HEK293 (cell line): ENCODE measurements around the gene DCPS.

Experiments
- CTCF ChIA-PET: fragments of 350-600 bp; formaldehyde crosslinking; extraction: SDS; loops from one replicate; lab custom pipeline; 2021; ENCODE audit warnings: antibody characterized with exemption; lab: Yijun Ruan, JAX
- POLR2A ChIA-PET: fragments of 300-600 bp; formaldehyde crosslinking; extraction: SDS; loops from one replicate; lab custom pipeline; 2020; ENCODE audit warnings: antibody characterized with exemption, inconsistent platforms; lab: Yijun Ruan, JAX
- H3K27ac ChIP-seq: fragments of 200-500 bp; sonication (Bioruptor generic); 2 replicates; pipeline ENCODE4 v1.5.1; 2014; ENCODE audit warnings: low read depth, low read length, control low read depth, inconsistent platforms; ENCODE audit errors: extremely low read depth
- H3K36me3 ChIP-seq, 2 experiments: fragments of 200-500 bp in 1 of 2; sonication (Bioruptor generic) in 1 of 2; 1 replicate in 1 of 2; 2 replicates in 1 of 2; pipeline ENCODE4 v1.5.1; 2014 to 2017; ENCODE audit warnings: inconsistent platforms in 2 of 2, low read length in 2 of 2; ENCODE audit not compliant: control insufficient read depth in 2 of 2, insufficient read depth in 1 of 2
- H3K4me1 ChIP-seq: fragments of 200-500 bp; sonication (Bioruptor generic); 2 replicates; pipeline ENCODE4 v1.5.1; 2014; ENCODE audit warnings: mild to moderate bottlenecking, low read length, inconsistent platforms; ENCODE audit not compliant: control insufficient read depth, insufficient read depth
- H3K4me3 ChIP-seq: 2 replicates; pipeline ENCODE4 v1.5.1; 2011; ENCODE audit warnings: low read depth, mild to moderate bottlenecking, control low read depth, low read length, moderate library complexity
- H3K9me3 ChIP-seq: fragments of 200-500 bp; sonication (Bioruptor generic); 2 replicates; pipeline ENCODE4 v1.5.1; 2014; ENCODE audit warnings: low read depth, low read length, inconsistent platforms; ENCODE audit not compliant: control insufficient read depth, insufficient read depth
- FEZF1 ChIP-seq: fragments of 450-650 bp; formaldehyde crosslinking; IDR thresholded peaks from 2 replicates; pipeline ENCODE4 v1.5.1; 2016; ENCODE audit warnings: missing biosample characterization, missing genetic modification characterization
- GLI4 ChIP-seq: fragments of 450-650 bp; formaldehyde crosslinking; IDR thresholded peaks from 2 replicates; pipeline ENCODE4 v1.5.1; 2016; ENCODE audit warnings: missing biosample characterization, missing genetic modification characterization
- HOXA7 ChIP-seq: sonication (generic); formaldehyde crosslinking; IDR thresholded peaks from 2 replicates; pipeline ENCODE4 v1.8.1; 2022; ENCODE audit warnings: missing genetic modification reagents, borderline replicate concordance
- KLF10 ChIP-seq: fragments of 450-650 bp; IDR thresholded peaks from 2 replicates; pipeline ENCODE4 v1.5.1; 2018; ENCODE audit warnings: missing biosample characterization, mild to moderate bottlenecking, missing genetic modification characterization
- REPIN1 ChIP-seq: fragments of 450-650 bp; formaldehyde crosslinking; IDR thresholded peaks from 2 replicates; pipeline ENCODE4 v1.5.1; 2017; ENCODE audit warnings: missing biosample characterization, missing genetic modification characterization, low read depth
- SP7 ChIP-seq: fragments of 450-650 bp; formaldehyde crosslinking; IDR thresholded peaks from 2 replicates; pipeline ENCODE4 v1.5.1; 2016; ENCODE audit warnings: missing biosample characterization, missing genetic modification characterization
- WT1 ChIP-seq: fragments of 450-650 bp; formaldehyde crosslinking; IDR thresholded peaks from 2 replicates; pipeline ENCODE4 v1.5.1; 2016; ENCODE audit warnings: missing biosample characterization, missing genetic modification characterization
- YY1 ChIP-seq: fragments of 450-650 bp; formaldehyde crosslinking; IDR thresholded peaks from 2 replicates; pipeline ENCODE4 v1.5.1; 2018; ENCODE audit warnings: missing biosample characterization, missing genetic modification characterization
- YY2 ChIP-seq: fragments of 450-650 bp; formaldehyde crosslinking; IDR thresholded peaks from 2 replicates; pipeline ENCODE4 v1.5.1; 2016; ENCODE audit warnings: missing biosample characterization, missing genetic modification characterization
- ZBTB48 ChIP-seq: fragments of 450-650 bp; formaldehyde crosslinking; IDR thresholded peaks from 2 replicates; pipeline ENCODE4 v1.5.1; 2016; ENCODE audit warnings: missing biosample characterization, missing genetic modification characterization
- ZBTB7A ChIP-seq: fragments of 450-650 bp; formaldehyde crosslinking; IDR thresholded peaks from 2 replicates; pipeline ENCODE4 v1.5.1; 2016; ENCODE audit warnings: low read depth, missing biosample characterization, missing genetic modification characterization
- ZNF133 ChIP-seq: fragments of 450-650 bp; formaldehyde crosslinking; IDR thresholded peaks from 2 replicates; pipeline ENCODE4 v1.5.1; 2016; ENCODE audit warnings: missing biosample characterization, missing genetic modification characterization
- ZNF223 ChIP-seq: fragments of 450-650 bp; formaldehyde crosslinking; IDR thresholded peaks from 2 replicates; pipeline ENCODE4 v1.5.1; 2016; ENCODE audit warnings: missing biosample characterization, missing genetic modification characterization
- ZNF239 ChIP-seq: fragments of 450-650 bp; formaldehyde crosslinking; IDR thresholded peaks from 2 replicates; pipeline ENCODE4 v1.5.1; 2016; ENCODE audit warnings: missing biosample characterization, missing genetic modification characterization
- ZNF24 ChIP-seq: fragments of 450-650 bp; formaldehyde crosslinking; IDR thresholded peaks from 2 replicates; pipeline ENCODE4 v1.5.1; 2016; ENCODE audit warnings: missing biosample characterization, missing genetic modification characterization
- ZNF302 ChIP-seq: fragments of 450-650 bp; formaldehyde crosslinking; IDR thresholded peaks from 2 replicates; pipeline ENCODE4 v1.5.1; 2016; ENCODE audit warnings: missing biosample characterization, missing genetic modification characterization, low read depth
- ZNF341 ChIP-seq: fragments of 450-650 bp; formaldehyde crosslinking; IDR thresholded peaks from 2 replicates; pipeline ENCODE4; 2016; ENCODE audit warnings: low read depth, missing biosample characterization, missing genetic modification characterization
- ZNF394 ChIP-seq: fragments of 450-650 bp; formaldehyde crosslinking; IDR thresholded peaks from 2 replicates; pipeline ENCODE4 v1.5.1; 2016; ENCODE audit warnings: missing biosample characterization, missing genetic modification characterization, mild to moderate bottlenecking, moderate library complexity, borderline replicate concordance
- ZNF548 ChIP-seq: fragments of 450-650 bp; formaldehyde crosslinking; IDR thresholded peaks from 2 replicates; pipeline ENCODE4 v1.5.1; 2016; ENCODE audit warnings: missing biosample characterization, missing genetic modification characterization
- ZNF555 ChIP-seq: fragments of 450-650 bp; formaldehyde crosslinking; conservative IDR thresholded peaks from 2 replicates; pipeline ENCODE4 v1.5.1; 2017; ENCODE audit warnings: missing biosample characterization, mild to moderate bottlenecking, missing genetic modification characterization, inconsistent platforms
- ZNF664 ChIP-seq: fragments of 450-650 bp; formaldehyde crosslinking; IDR thresholded peaks from 2 replicates; pipeline ENCODE4 v1.5.1; 2016; ENCODE audit warnings: missing biosample characterization, missing genetic modification characterization
- ZNF701 ChIP-seq: fragments of 450-650 bp; formaldehyde crosslinking; IDR thresholded peaks from 2 replicates; pipeline ENCODE4 v1.5.1; 2016; ENCODE audit warnings: missing biosample characterization, missing genetic modification characterization
- ZNF747 ChIP-seq: fragments of 450-650 bp; formaldehyde crosslinking; IDR thresholded peaks from 2 replicates; pipeline ENCODE4 v1.5.1; 2016; ENCODE audit warnings: missing biosample characterization, missing genetic modification characterization
- ZNF843 ChIP-seq: fragments of 450-650 bp; formaldehyde crosslinking; IDR thresholded peaks from 2 replicates; pipeline ENCODE4 v1.5.1; 2016; ENCODE audit warnings: missing biosample characterization, missing genetic modification characterization
- ZSCAN23 ChIP-seq: fragments of 450-650 bp; formaldehyde crosslinking; IDR thresholded peaks from 2 replicates; pipeline ENCODE4 v1.5.1; 2016; ENCODE audit warnings: missing biosample characterization, missing genetic modification characterization
- ZXDB ChIP-seq: fragments of 450-650 bp; formaldehyde crosslinking; IDR thresholded peaks from 2 replicates; pipeline ENCODE4 v1.5.1; 2016; ENCODE audit warnings: missing biosample characterization, missing genetic modification characterization
- TF ChIP-seq, protein P1 (sequence below): fragments of 450-650 bp; formaldehyde crosslinking; IDR thresholded peaks from 2 replicates; pipeline ENCODE4 v1.5.1; 2016; ENCODE audit warnings: missing biosample characterization, missing genetic modification characterization
- TF ChIP-seq, protein P2 (sequence below): fragments of 450-650 bp; formaldehyde crosslinking; IDR thresholded peaks from 2 replicates; pipeline ENCODE4 v1.5.1; 2016; ENCODE audit warnings: missing biosample characterization, missing genetic modification characterization
- TF ChIP-seq, protein P3 (sequence below): fragments of 450-650 bp; formaldehyde crosslinking; IDR thresholded peaks from 2 replicates; pipeline ENCODE4 v1.5.1; 2016; ENCODE audit warnings: missing biosample characterization, missing genetic modification characterization
- TF ChIP-seq, protein P4 (sequence below): fragments of 450-650 bp; IDR thresholded peaks from 2 replicates; pipeline ENCODE4 v1.5.1; 2018; ENCODE audit warnings: missing biosample characterization, missing genetic modification characterization

Gene DCPS

DNA sequence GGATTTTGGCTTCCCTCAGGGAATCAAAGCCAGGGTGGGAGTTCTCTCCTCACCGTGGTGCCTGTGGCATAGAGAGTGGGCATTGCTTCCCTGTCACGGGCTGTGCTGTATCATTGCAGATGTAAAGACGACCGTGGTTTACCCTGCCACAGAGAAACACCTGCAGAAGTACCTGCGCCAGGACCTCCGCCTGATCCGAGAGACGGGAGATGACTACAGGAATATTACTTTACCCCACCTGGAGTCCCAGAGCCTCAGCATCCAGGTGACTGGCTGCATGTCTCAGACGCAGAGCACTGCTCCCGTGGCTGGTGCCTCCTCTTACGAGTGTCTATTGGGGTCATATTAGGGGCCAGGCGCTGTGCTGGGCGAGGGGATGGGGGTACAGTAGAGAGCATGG lies 27.4 kb downstream of the DCPS start:
- ChIA-PET POLR2A (no interaction called here), CTCF (no interaction called here)
- H3K27ac ChIP-seq: no peak overlapping the region
- TF ChIP-seq, protein P1, sequence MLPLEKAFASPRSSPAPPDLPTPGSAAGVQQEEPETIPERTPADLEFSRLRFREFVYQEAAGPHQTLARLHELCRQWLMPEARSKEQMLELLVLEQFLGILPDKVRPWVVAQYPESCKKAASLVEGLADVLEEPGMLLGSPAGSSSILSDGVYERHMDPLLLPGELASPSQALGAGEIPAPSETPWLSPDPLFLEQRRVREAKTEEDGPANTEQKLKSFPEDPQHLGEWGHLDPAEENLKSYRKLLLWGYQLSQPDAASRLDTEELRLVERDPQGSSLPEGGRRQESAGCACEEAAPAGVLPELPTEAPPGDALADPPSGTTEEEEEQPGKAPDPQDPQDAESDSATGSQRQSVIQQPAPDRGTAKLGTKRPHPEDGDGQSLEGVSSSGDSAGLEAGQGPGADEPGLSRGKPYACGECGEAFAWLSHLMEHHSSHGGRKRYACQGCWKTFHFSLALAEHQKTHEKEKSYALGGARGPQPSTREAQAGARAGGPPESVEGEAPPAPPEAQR (tag by site-specific recombination): no peak
- TF ChIP-seq WT1 (no peak), ZNF843 (no peak), ZNF223 (tag by site-specific recombination) (no peak), KLF10 (no peak)
- no peak overlapping the region for H3K4me3 ChIP-seq
- H3K4me1 ChIP-seq: no peaks in the 10 kb centered on the region
- no peaks in the 10 kb centered on the region for H3K9me3 ChIP-seq
- H3K36me3 ChIP-seq: no peaks in the 10 kb centered on the region

DNA sequence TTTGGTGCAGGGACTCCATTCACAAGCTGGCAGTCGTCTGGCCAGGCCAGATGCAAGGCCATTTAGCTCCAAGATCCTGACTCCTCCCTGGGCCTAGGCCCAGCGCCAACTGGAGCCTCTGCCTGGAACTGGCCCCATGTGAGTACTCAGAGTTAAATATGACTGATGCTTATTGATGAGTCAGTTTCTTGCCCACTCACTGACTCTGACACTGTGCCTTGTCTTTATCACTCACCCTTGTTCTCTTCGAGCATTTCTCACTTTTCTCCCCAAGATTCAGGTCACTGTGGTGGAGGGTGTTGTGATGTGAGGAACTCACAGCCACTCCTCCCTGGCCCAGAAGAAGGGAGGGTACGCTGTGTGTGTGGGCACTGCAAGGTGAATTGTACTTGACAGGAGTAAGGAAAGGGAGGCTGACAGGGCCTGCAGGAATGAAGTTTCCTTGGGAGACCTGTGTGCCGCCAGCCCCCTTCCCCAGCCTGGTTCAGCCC lies 28.4 kb downstream of the DCPS start:
- Histone ChIP-seq H3K4me1 (no peaks in the 10 kb centered on the region), H3K9me3 (no peaks in the 10 kb centered on the region), H3K27ac (no peak overlapping the region), H3K4me3 (no peak overlapping the region), H3K36me3 (no peaks in the 10 kb centered on the region)
- ChIA-PET CTCF (no interaction called here), POLR2A (no interaction called here)
- TF ChIP-seq GLI4 (tag by site-specific recombination) (no peak), YY1 (no peak), ZBTB48 (tag by site-specific recombination) (no peak), ZBTB7A (tag by site-specific recombination) (no peak), ZNF747 (tag by site-specific recombination) (no peak), ZNF24 (no peak), ZNF394 (no peak), ZNF555 (tag by site-specific recombination) (no peak)
- TF ChIP-seq, protein P2, sequence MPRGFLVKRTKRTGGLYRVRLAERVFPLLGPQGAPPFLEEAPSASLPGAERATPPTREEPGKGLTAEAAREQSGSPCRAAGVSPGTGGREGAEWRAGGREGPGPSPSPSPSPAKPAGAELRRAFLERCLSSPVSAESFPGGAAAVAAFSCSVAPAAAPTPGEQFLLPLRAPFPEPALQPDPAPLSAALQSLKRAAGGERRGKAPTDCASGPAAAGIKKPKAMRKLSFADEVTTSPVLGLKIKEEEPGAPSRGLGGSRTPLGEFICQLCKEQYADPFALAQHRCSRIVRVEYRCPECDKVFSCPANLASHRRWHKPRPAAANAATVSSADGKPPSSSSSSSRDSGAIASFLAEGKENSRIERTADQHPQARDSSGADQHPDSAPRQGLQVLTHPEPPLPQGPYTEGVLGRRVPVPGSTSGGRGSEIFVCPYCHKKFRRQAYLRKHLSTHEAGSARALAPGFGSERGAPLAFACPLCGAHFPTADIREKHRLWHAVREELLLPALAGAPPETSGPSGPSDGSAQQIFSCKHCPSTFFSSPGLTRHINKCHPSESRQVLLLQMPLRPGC (tag by site-specific recombination): no peak

DNA sequence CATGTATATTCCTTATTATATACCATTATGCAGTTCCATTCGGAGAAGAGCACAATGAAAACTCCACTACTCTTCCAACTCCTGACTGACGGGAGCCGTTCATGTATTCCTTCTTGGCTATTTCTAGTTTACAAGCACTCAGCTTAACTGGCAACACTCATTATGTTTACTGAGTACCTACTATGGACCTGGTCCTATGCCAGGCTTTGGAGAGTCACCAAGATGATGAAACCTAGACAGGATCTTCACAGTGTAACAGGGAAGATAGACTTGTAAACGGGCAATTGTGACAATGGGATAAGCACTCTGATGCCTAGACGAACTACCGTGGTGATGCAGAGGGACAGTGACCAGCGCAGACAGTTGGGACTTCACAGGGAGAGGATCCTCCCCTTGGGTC lies 29.3 kb downstream of the DCPS start:
- no peaks in the 10 kb centered on the region for H3K9me3 ChIP-seq
- POLR2A ChIA-PET: no interaction called here
- TF ChIP-seq FEZF1 (tag by site-specific recombination) (no peak), ZXDB (tag by site-specific recombination) (no peak), ZNF133 (no peak), ZSCAN23 (tag by site-specific recombination) (no peak), HOXA7 (CRISPR knock-in tag) (no peak), ZNF302 (no peak), SP7 (no peak), ZNF341 (tag by site-specific recombination) (no peak), ZNF664 (tag by site-specific recombination) (no peak), ZNF548 (tag by site-specific recombination) (no peak), ZNF239 (tag by site-specific recombination) (no peak), YY2 (tag by site-specific recombination) (no peak), ZNF701 (tag by site-specific recombination) (no peak), REPIN1 (tag by site-specific recombination) (no peak)
- TF ChIP-seq, protein P3, sequence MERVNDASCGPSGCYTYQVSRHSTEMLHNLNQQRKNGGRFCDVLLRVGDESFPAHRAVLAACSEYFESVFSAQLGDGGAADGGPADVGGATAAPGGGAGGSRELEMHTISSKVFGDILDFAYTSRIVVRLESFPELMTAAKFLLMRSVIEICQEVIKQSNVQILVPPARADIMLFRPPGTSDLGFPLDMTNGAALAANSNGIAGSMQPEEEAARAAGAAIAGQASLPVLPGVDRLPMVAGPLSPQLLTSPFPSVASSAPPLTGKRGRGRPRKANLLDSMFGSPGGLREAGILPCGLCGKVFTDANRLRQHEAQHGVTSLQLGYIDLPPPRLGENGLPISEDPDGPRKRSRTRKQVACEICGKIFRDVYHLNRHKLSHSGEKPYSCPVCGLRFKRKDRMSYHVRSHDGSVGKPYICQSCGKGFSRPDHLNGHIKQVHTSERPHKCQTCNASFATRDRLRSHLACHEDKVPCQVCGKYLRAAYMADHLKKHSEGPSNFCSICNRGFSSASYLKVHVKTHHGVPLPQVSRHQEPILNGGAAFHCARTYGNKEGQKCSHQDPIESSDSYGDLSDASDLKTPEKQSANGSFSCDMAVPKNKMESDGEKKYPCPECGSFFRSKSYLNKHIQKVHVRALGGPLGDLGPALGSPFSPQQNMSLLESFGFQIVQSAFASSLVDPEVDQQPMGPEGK (tag by site-specific recombination): no peak
- TF ChIP-seq, protein P4, sequence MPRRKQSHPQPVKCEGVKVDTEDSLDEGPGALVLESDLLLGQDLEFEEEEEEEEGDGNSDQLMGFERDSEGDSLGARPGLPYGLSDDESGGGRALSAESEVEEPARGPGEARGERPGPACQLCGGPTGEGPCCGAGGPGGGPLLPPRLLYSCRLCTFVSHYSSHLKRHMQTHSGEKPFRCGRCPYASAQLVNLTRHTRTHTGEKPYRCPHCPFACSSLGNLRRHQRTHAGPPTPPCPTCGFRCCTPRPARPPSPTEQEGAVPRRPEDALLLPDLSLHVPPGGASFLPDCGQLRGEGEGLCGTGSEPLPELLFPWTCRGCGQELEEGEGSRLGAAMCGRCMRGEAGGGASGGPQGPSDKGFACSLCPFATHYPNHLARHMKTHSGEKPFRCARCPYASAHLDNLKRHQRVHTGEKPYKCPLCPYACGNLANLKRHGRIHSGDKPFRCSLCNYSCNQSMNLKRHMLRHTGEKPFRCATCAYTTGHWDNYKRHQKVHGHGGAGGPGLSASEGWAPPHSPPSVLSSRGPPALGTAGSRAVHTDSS: no peak
- no peaks in the 10 kb centered on the region for H3K4me1 ChIP-seq
- no peaks in the 10 kb centered on the region for H3K36me3 ChIP-seq
- H3K27ac ChIP-seq: no peak overlapping the region
- H3K4me3 ChIP-seq: no peak overlapping the region
- CTCF ChIA-PET: no interaction called here
